Iris pigment epithelial cell (primary cell): ENCODE measurements around the gene USP9X.
A peak's percentile ranks its signal among the peaks of the same experiment; 100 is the strongest.
"Not testable (repeated sequence)": the region's sequence is repeated elsewhere in the genome, so short reads cannot be mapped to it uniquely, and the experiment has no call there.

Experiments
- DNase-seq: peaks from one replicate; pipeline ENCODE4 v3.0.0-alpha.2; 2011; ENCODE audit warnings: low read depth

Gene USP9X

GRCh38 chrX:41084893-41085511 lies at the start of gene USP9X:
Gene USP9X (plus strand): TSS chrX:41085445. CDS start chrX:41123629, 38,184 bp downstream.
- peak; percentile 91 for DNase-seq

GRCh38 chrX:41035582-41035981 lies 49.7 kb upstream of the USP9X start:
- no peak for DNase-seq

- no peak for DNase-seq
Observed at GRCh38 chrX:41036668-41037326, 48.4 kb upstream of the USP9X start.

- no peak for DNase-seq
Observed at GRCh38 chrX:41043196-41043595, 42.0 kb upstream of the USP9X start.

- DNase-seq: peak; percentile 71
Observed at GRCh38 chrX:41043674-41044345, 41.4 kb upstream of the USP9X start.

GRCh38 chrX:41045960-41046567 lies 39.2 kb upstream of the USP9X start:
- peak; percentile 49 for DNase-seq

GRCh38 chrX:41047878-41048534 lies 37.2 kb upstream of the USP9X start:
- DNase-seq: no peak

- DNase-seq: no peak
Observed at GRCh38 chrX:41050359-41050758, 34.9 kb upstream of the USP9X start.

- DNase-seq: no peak
Observed at GRCh38 chrX:41051288-41051687, 34.0 kb upstream of the USP9X start.

GRCh38 chrX:41055740-41056139 lies 29.5 kb upstream of the USP9X start:
- no peak for DNase-seq

- DNase-seq: not testable (repeated sequence)
Observed at GRCh38 chrX:41063276-41063675, 22.0 kb upstream of the USP9X start.

GRCh38 chrX:41064018-41064417 lies 21.2 kb upstream of the USP9X start:
- DNase-seq: peak; percentile 32

- no peak for DNase-seq
Observed at GRCh38 chrX:41066391-41066790, 18.9 kb upstream of the USP9X start.

GRCh38 chrX:41066969-41067368 lies 18.3 kb upstream of the USP9X start:
- no peak for DNase-seq

- no peak for DNase-seq
Observed at GRCh38 chrX:41067721-41068120, 17.5 kb upstream of the USP9X start.

GRCh38 chrX:41076742-41077141 lies 8.5 kb upstream of the USP9X start:
- DNase-seq: no peak

GRCh38 chrX:41081821-41082220 lies 3.4 kb upstream of the USP9X start:
- no peak for DNase-seq

- no peak for DNase-seq
Observed at GRCh38 chrX:41082783-41083182, 2.5 kb upstream of the USP9X start.

- peak; percentile 98 for DNase-seq
Observed at GRCh38 chrX:41084044-41084892, 977 bp upstream of the USP9X start.

- DNase-seq: peak; percentile 74
Observed at GRCh38 chrX:41085512-41085877, 250 bp downstream of the USP9X start.

GRCh38 chrX:41085878-41086626 lies 807 bp downstream of the USP9X start:
- DNase-seq: peak; percentile 63
